Activated naive CD4-positive, alpha-beta T cell treated with anti-CD3 and anti-CD28 coated beads, Interleukin-2, amount 10 ng/mL, durations not matched to agents 7 days and 5 days (primary cell): ENCODE data around the gene LNPEP.

Experiments used
- CTCF ChIA-PET: fragments of 350-600 bp; sonication (Branson Sonifier 250); formaldehyde crosslinking; loops from one replicate; lab custom pipeline; 2021; ENCODE audit warnings: antibody characterized with exemption; lab: Charles Lee
- DNase-seq: peaks from one replicate; pipeline ENCODE4 v3.0.0-alpha.2; 2020
- H3K27ac Mint-ChIP-seq: one replicate; pipeline ENCODE4 v1.8.0; 2021; ENCODE audit warnings: mild to moderate bottlenecking, moderate library complexity, mixed read lengths
- H3K27me3 Mint-ChIP-seq: one replicate; pipeline ENCODE4 v1.8.0; 2021; ENCODE audit warnings: mild to moderate bottlenecking, mixed read lengths
- H3K36me3 Mint-ChIP-seq: one replicate; pipeline ENCODE4 v1.8.0; 2021; ENCODE audit warnings: mixed read lengths
- H3K4me1 Mint-ChIP-seq: one replicate; pipeline ENCODE4 v1.8.0; 2021; ENCODE audit warnings: mixed read lengths
- H3K4me3 Mint-ChIP-seq: one replicate; pipeline ENCODE4 v1.8.0; 2021; ENCODE audit warnings: mild to moderate bottlenecking, moderate library complexity, mixed read lengths
- H3K9me3 Mint-ChIP-seq: one replicate; pipeline ENCODE4 v1.8.0; 2021; ENCODE audit warnings: mixed read lengths

LNPEP gene

GRCh38 chr5:96935559-96936430 is at the start of gene LNPEP:
TSS of gene LNPEP (plus strand) at chr5:96936080. CDS start at chr5:96936156, 76 bp downstream.
- peak; percentile 97 for DNase-seq
- Mint-ChIP-seq H3K27ac (peak within 1 kb of the TSS; percentile 99), H3K9me3 (no peaks in the 10 kb centered on the region), H3K36me3 (peaks cover 38% of the 10 kb centered on the region), H3K4me3 (peak within 1 kb of the TSS; percentile 84), H3K4me1 (peaks cover 61% of the 10 kb centered on the region), H3K27me3 (no peaks in the 10 kb centered on the region)
- CTCF ChIA-PET = interaction anchor here (0.9 to 1.5 kb wide), 4 partner anchors 25 to 207 kb away, joined by 4 to 11 read pairs (median 7); partner anchors contain the start of gene LIX1

GRCh38 chr5:96893342-96893741 is 42.5 kb upstream of the LNPEP start:
- no peak for DNase-seq
- Mint-ChIP-seq H3K27ac (peak overlapping the region; percentile 1), H3K27me3 (no peaks in the 10 kb centered on the region), H3K4me1 (peaks cover 72% of the 10 kb centered on the region), H3K36me3 (peaks cover 69% of the 10 kb centered on the region), H3K9me3 (no peaks in the 10 kb centered on the region), H3K4me3 (no peak overlapping the region)
- CTCF ChIA-PET = interaction anchor here (0.6 to 1.5 kb wide), 7 partner anchors 11 to 249 kb away, joined by 3 to 15 read pairs (median 3); partner anchors contain the start of genes ERAP1, ERAP2 and LIX1

- no peaks in the 10 kb centered on the region for H3K27me3 Mint-ChIP-seq
- peaks cover 74% of the 10 kb centered on the region for H3K36me3 Mint-ChIP-seq
- H3K27ac Mint-ChIP-seq = peak overlapping the region; percentile 93
- peak overlapping the region; percentile 64 for H3K4me3 Mint-ChIP-seq
- H3K9me3 Mint-ChIP-seq = no peaks in the 10 kb centered on the region
- H3K4me1 Mint-ChIP-seq = peaks cover 58% of the 10 kb centered on the region
- peak; percentile 68 for DNase-seq
- CTCF ChIA-PET = interaction anchor here (0.6 to 3.3 kb wide), 9 partner anchors 11 to 266 kb away, joined by 3 to 23 read pairs (median 3); partner anchors contain the start of genes ERAP1, ERAP2 and LIX1
Observed at GRCh38 chr5:96896276-96896675, 39.6 kb upstream of the LNPEP start.

GRCh38 chr5:96896806-96897205 is 39.1 kb upstream of the LNPEP start:
- Mint-ChIP-seq H3K27me3 (no peaks in the 10 kb centered on the region), H3K9me3 (no peaks in the 10 kb centered on the region), H3K27ac (peak overlapping the region; percentile 93), H3K4me3 (peak overlapping the region; percentile 64), H3K36me3 (peaks cover 79% of the 10 kb centered on the region), H3K4me1 (peaks cover 58% of the 10 kb centered on the region)
- DNase-seq = no peak
- CTCF ChIA-PET = interaction anchor here (0.6 to 3.3 kb wide), 9 partner anchors 12 to 265 kb away, joined by 3 to 23 read pairs (median 3); partner anchors contain the start of genes ERAP2 and LIX1

- H3K27ac Mint-ChIP-seq = no peak overlapping the region
Observed at GRCh38 chr5:96901384-96901783, 34.5 kb upstream of the LNPEP start.

GRCh38 chr5:96901841-96902240 is 34.0 kb upstream of the LNPEP start:
- CTCF ChIA-PET = interaction anchor here (4.5 kb wide), 1 partner anchor 33 kb away, joined by 21 read pairs; no protein-coding TSS in a partner anchor
- no peaks in the 10 kb centered on the region for H3K27me3 Mint-ChIP-seq
- peaks cover 70% of the 10 kb centered on the region for H3K36me3 Mint-ChIP-seq
- H3K4me3 Mint-ChIP-seq = no peak overlapping the region
- H3K9me3 Mint-ChIP-seq = no peaks in the 10 kb centered on the region
- peaks cover 24% of the 10 kb centered on the region for H3K4me1 Mint-ChIP-seq
- no peak for DNase-seq
- H3K27ac Mint-ChIP-seq = no peak overlapping the region

More at GRCh38 chr5:96901384-96901783, 34.5 kb upstream of the LNPEP start:
- CTCF ChIA-PET = interaction anchor here (0.6 to 4.5 kb wide), 2 partner anchors 24 to 33 kb away, joined by 4 to 21 read pairs; no protein-coding TSS in a partner anchor
- H3K4me3 Mint-ChIP-seq = no peak overlapping the region
- H3K27me3 Mint-ChIP-seq = no peaks in the 10 kb centered on the region
- peaks cover 73% of the 10 kb centered on the region for H3K36me3 Mint-ChIP-seq
- no peaks in the 10 kb centered on the region for H3K9me3 Mint-ChIP-seq
- no peak for DNase-seq
- H3K4me1 Mint-ChIP-seq = peaks cover 28% of the 10 kb centered on the region

- Mint-ChIP-seq H3K4me3 (no peak overlapping the region), H3K4me1 (peaks cover 15% of the 10 kb centered on the region), H3K27me3 (no peaks in the 10 kb centered on the region), H3K9me3 (no peaks in the 10 kb centered on the region), H3K27ac (no peak overlapping the region), H3K36me3 (peaks cover 66% of the 10 kb centered on the region)
- CTCF ChIA-PET = interaction anchor here (4.5 kb wide), 1 partner anchor 34 kb away, joined by 21 read pairs; no protein-coding TSS in a partner anchor
- no peak for DNase-seq
Observed at GRCh38 chr5:96902876-96903275, 33.0 kb upstream of the LNPEP start.

GRCh38 chr5:96903300-96903699 is 32.6 kb upstream of the LNPEP start:
- H3K9me3 Mint-ChIP-seq = no peaks in the 10 kb centered on the region
- H3K36me3 Mint-ChIP-seq = peaks cover 70% of the 10 kb centered on the region
- CTCF ChIA-PET = no interaction called here
- no peak overlapping the region for H3K27ac Mint-ChIP-seq
- DNase-seq = no peak
- H3K27me3 Mint-ChIP-seq = no peaks in the 10 kb centered on the region
- peaks cover 15% of the 10 kb centered on the region for H3K4me1 Mint-ChIP-seq
- no peak overlapping the region for H3K4me3 Mint-ChIP-seq

- Mint-ChIP-seq H3K4me1 (peaks cover 11% of the 10 kb centered on the region), H3K4me3 (no peak overlapping the region), H3K9me3 (no peaks in the 10 kb centered on the region), H3K36me3 (peaks cover 70% of the 10 kb centered on the region), H3K27ac (no peak overlapping the region), H3K27me3 (no peaks in the 10 kb centered on the region)
- no peak for DNase-seq
- CTCF ChIA-PET = interaction anchor here (0.8 to 1.3 kb wide), 3 partner anchors 12 to 96 kb away, joined by 3 read pairs; no protein-coding TSS in a partner anchor
Observed at GRCh38 chr5:96904054-96904931, 31.6 kb upstream of the LNPEP start.

GRCh38 chr5:96905864-96906263 is 30.0 kb upstream of the LNPEP start:
- H3K27ac Mint-ChIP-seq = peak overlapping the region; percentile 5
- CTCF ChIA-PET = no interaction called here

GRCh38 chr5:96909003-96909402 is 26.9 kb upstream of the LNPEP start:
- peaks cover 58% of the 10 kb centered on the region for H3K36me3 Mint-ChIP-seq
- no peak for DNase-seq

More at GRCh38 chr5:96905864-96906263, 30.0 kb upstream of the LNPEP start:
- peaks cover 11% of the 10 kb centered on the region for H3K4me1 Mint-ChIP-seq
- no peaks in the 10 kb centered on the region for H3K9me3 Mint-ChIP-seq
- no peaks in the 10 kb centered on the region for H3K27me3 Mint-ChIP-seq
- peaks cover 68% of the 10 kb centered on the region for H3K36me3 Mint-ChIP-seq
- no peak for DNase-seq
- H3K4me3 Mint-ChIP-seq = no peak overlapping the region

GRCh38 chr5:96909435-96909834 is 26.4 kb upstream of the LNPEP start:
- H3K27ac Mint-ChIP-seq = no peak overlapping the region
- CTCF ChIA-PET = no interaction called here
- H3K4me1 Mint-ChIP-seq = peaks cover 10% of the 10 kb centered on the region
- DNase-seq = no peak
- H3K9me3 Mint-ChIP-seq = no peaks in the 10 kb centered on the region
- H3K36me3 Mint-ChIP-seq = peaks cover 58% of the 10 kb centered on the region
- no peaks in the 10 kb centered on the region for H3K27me3 Mint-ChIP-seq
- H3K4me3 Mint-ChIP-seq = no peak overlapping the region

More at GRCh38 chr5:96909003-96909402, 26.9 kb upstream of the LNPEP start:
- peaks cover 8% of the 10 kb centered on the region for H3K4me1 Mint-ChIP-seq
- H3K4me3 Mint-ChIP-seq = no peak overlapping the region
- no peaks in the 10 kb centered on the region for H3K27me3 Mint-ChIP-seq
- H3K27ac Mint-ChIP-seq = no peak overlapping the region
- CTCF ChIA-PET = interaction anchor here (1.0 kb wide), 1 partner anchor 11 kb away, joined by 3 read pairs; no protein-coding TSS in a partner anchor
- no peaks in the 10 kb centered on the region for H3K9me3 Mint-ChIP-seq

- peaks cover 57% of the 10 kb centered on the region for H3K36me3 Mint-ChIP-seq
- no peak overlapping the region for H3K27ac Mint-ChIP-seq
- H3K4me3 Mint-ChIP-seq = no peak overlapping the region
- DNase-seq = no peak
- peaks cover 10% of the 10 kb centered on the region for H3K4me1 Mint-ChIP-seq
- H3K27me3 Mint-ChIP-seq = no peaks in the 10 kb centered on the region
- H3K9me3 Mint-ChIP-seq = no peaks in the 10 kb centered on the region
- CTCF ChIA-PET = interaction anchor here (1.7 kb wide), 1 partner anchor 232 kb away, joined by 5 read pairs; the partner anchor contains the start of gene LIX1
Observed at GRCh38 chr5:96911139-96911538, 24.7 kb upstream of the LNPEP start.
